GM12878 (cell line): ENCODE data around the gene ST7. TPM values are rescaled to one million over a fixed set of nuclear protein-coding genes. Genes with fewer than 3 reads are reported as not detected.
A peak's percentile ranks its signal among the peaks of the same experiment; 100 is the strongest.

Experiments used
- ATF3 ChIP-seq: IDR thresholded peaks from 2 replicates; pipeline ENCODE4 v1.6.1; 2011; ENCODE audit warnings: low read depth, mild to moderate bottlenecking, low read length, moderate library complexity, borderline replicate concordance; ENCODE audit errors: extremely low read depth
- BCLAF1 ChIP-seq: fragments of 450-650 bp; IDR thresholded peaks from 2 replicates; pipeline ENCODE4 v1.6.1; 2017; ENCODE audit warnings: antibody characterized with exemption, mild to moderate bottlenecking, moderate library complexity
- CREM ChIP-seq: IDR thresholded peaks from 2 replicates; pipeline ENCODE4 v1.6.1; 2014; ENCODE audit warnings: antibody characterized with exemption, low read depth
- EED ChIP-seq: sonication (generic); IDR thresholded peaks from 2 replicates; pipeline ENCODE4 v1.6.1; 2016; ENCODE audit warnings: antibody characterized with exemption, low read depth
- ETV6 ChIP-seq, 2 experiments: fragments of 450-650 bp in 1 of 2; IDR thresholded peaks in 1 of 2; conservative IDR thresholded peaks in 1 of 2; 2 replicates each; pipeline ENCODE4 v1.6.1; 2014; ENCODE audit warnings: antibody characterized with exemption in 1 of 2, borderline replicate concordance in 1 of 2, low read depth in 1 of 2, mild to moderate bottlenecking in 1 of 2, moderate library complexity in 1 of 2
- FOXK2 ChIP-seq: fragments of 450-650 bp; IDR thresholded peaks from 2 replicates; pipeline ENCODE4 v1.6.1; 2017; ENCODE audit warnings: mild to moderate bottlenecking, moderate library complexity
- HDAC6 ChIP-seq: fragments of 200-600 bp; sonication (generic); IDR thresholded peaks from one replicate; pipeline ENCODE4 v1.8.0; 2017; ENCODE audit warnings: antibody characterized with exemption; ENCODE audit not compliant: unreplicated experiment
- HDGF ChIP-seq: fragments of 450-650 bp; IDR thresholded peaks from 2 replicates; pipeline ENCODE4 v1.6.1; 2016; ENCODE audit warnings: antibody characterized with exemption
- KLF5 ChIP-seq: fragments of 450-650 bp; IDR thresholded peaks from 2 replicates; pipeline ENCODE4 v1.6.1; 2014; ENCODE audit warnings: mild to moderate bottlenecking; ENCODE audit not compliant: partially characterized antibody
- MAX ChIP-seq: IDR thresholded peaks from 2 replicates; pipeline ENCODE4 v1.6.1; 2012; ENCODE audit warnings: low read depth, low read length, improper control_type of control experiment
- MYB ChIP-seq: fragments of 150-350 bp; IDR thresholded peaks from 2 replicates; pipeline ENCODE4 v1.6.1; 2014; ENCODE audit warnings: mild to moderate bottlenecking, low read depth, low read length, borderline replicate concordance
- NFXL1 ChIP-seq: fragments of 450-650 bp; IDR thresholded peaks from 2 replicates; pipeline ENCODE4 v1.6.1; 2017; ENCODE audit warnings: antibody characterized with exemption, mild to moderate bottlenecking, borderline replicate concordance
- NFYA ChIP-seq: IDR thresholded peaks from 2 replicates; pipeline ENCODE4 v1.6.1; 2011; ENCODE audit warnings: low read depth, mild to moderate bottlenecking, low read length, improper control_type of control experiment, borderline replicate concordance
- PAX8 ChIP-seq: fragments of 450-650 bp; IDR thresholded peaks from 2 replicates; pipeline ENCODE4 v1.6.1; 2017; ENCODE audit warnings: mild to moderate bottlenecking, moderate library complexity
- RELA ChIP-seq: fragments of 450-650 bp; IDR thresholded peaks from 2 replicates; pipeline ENCODE4 v1.8.0; 2014; ENCODE audit warnings: borderline replicate concordance; ENCODE audit not compliant: partially characterized antibody
- RFX5 ChIP-seq: IDR thresholded peaks from 2 replicates; pipeline ENCODE4 v1.6.1; 2011; ENCODE audit warnings: low read depth, low read length, improper control_type of control experiment
- SKIL ChIP-seq: fragments of 450-650 bp; IDR thresholded peaks from 2 replicates; pipeline ENCODE4 v1.6.1; 2017; ENCODE audit warnings: mild to moderate bottlenecking, low read depth, inconsistent platforms; ENCODE audit not compliant: poor library complexity, severe bottlenecking
- SMAD1 ChIP-seq: fragments of 450-650 bp; IDR thresholded peaks from 2 replicates; pipeline ENCODE4 v1.6.1; 2018; ENCODE audit warnings: mild to moderate bottlenecking, low read depth; ENCODE audit not compliant: partially characterized antibody
- SMC3 ChIP-seq: IDR thresholded peaks from 2 replicates; pipeline ENCODE4 v1.6.1; 2011; ENCODE audit warnings: low read length, improper control_type of control experiment, borderline replicate concordance
- SREBF1 ChIP-seq: IDR thresholded peaks from 2 replicates; pipeline ENCODE4 v1.6.1; 2012; ENCODE audit warnings: mild to moderate bottlenecking, low read length
- SREBF2 ChIP-seq: IDR thresholded peaks from 2 replicates; pipeline ENCODE4 v1.6.1; 2012; ENCODE audit warnings: mild to moderate bottlenecking, low read length
- STAT1 ChIP-seq: fragments of 450-650 bp; conservative IDR thresholded peaks from 2 replicates; pipeline ENCODE4 v1.6.1; 2014; ENCODE audit warnings: antibody characterized with exemption, mild to moderate bottlenecking
- YY1 ChIP-seq: IDR thresholded peaks from 2 replicates; pipeline ENCODE4 v1.6.1; 2011; ENCODE audit warnings: low read depth, mild to moderate bottlenecking, low read length
- ZNF217 ChIP-seq: fragments of 450-650 bp; IDR thresholded peaks from 2 replicates; pipeline ENCODE4 v1.6.1; 2017; ENCODE audit warnings: antibody characterized with exemption, mild to moderate bottlenecking
- ZNF384 ChIP-seq: IDR thresholded peaks from 2 replicates; pipeline ENCODE4 v1.6.1; 2012; ENCODE audit warnings: low read depth, mild to moderate bottlenecking, low read length, improper control_type of control experiment, borderline replicate concordance
- ZNF622 ChIP-seq: fragments of 450-650 bp; IDR thresholded peaks from 2 replicates; pipeline ENCODE4 v1.6.1; 2017; ENCODE audit warnings: mild to moderate bottlenecking, inconsistent platforms
- polyA plus RNA-seq, 11 experiments: library from polyadenylated mRNA; depleted of rRNA in 4 of 11; unstranded in 6 of 11; stranded (reverse) in 5 of 11; fragments of >200 nt; fragmentation: Nextera tagmentation in 4 of 11; fragmentation: Illumina TruSeq in 1 of 11; extraction: Ambion mirVana in 4 of 11; extraction: Trizol in 1 of 11; gene quantifications; 1 replicate in 1 of 11; 2 replicates in 10 of 11; pipeline versions ENCODE4 v1.2.1 to v1.2.3, GENCODE V29; 2011 to 2016; ENCODE audit warnings: inconsistent platforms in 2 of 11, missing spikeins in 2 of 11, low read depth in 1 of 11
- total RNA-seq, 4 experiments: library from RNA; depleted of rRNA in 3 of 4; stranded (reverse); fragments of >200 nt in 3 of 4; fragmentation: Illumina TruSeq in 1 of 4; extraction: Trizol in 1 of 4; gene quantifications; 2 replicates each; pipeline versions ENCODE4 v1.2.1 to v1.2.3, GENCODE V29; 2013 to 2021

Gene ST7
- total and polyA plus RNA-seq, 10 of the 15 experiments (the other 5 are each of a cell fraction or from before 2014, with no cell fraction given): 27.7 to 76.4 (median 53.6) TPM

GRCh38 chr7:116929914-116930913, 23.1 kb upstream of the ST7 start (continued):
- TF ChIP-seq KLF5: no peak
- no peak for TF ChIP-seq MAX
- TF ChIP-seq FOXK2: no peak
- TF ChIP-seq ETV6 (conservative IDR thresholded peaks at IDR 0.05 in 1 of 2, IDR thresholded peaks at IDR 0.05 in 1 of 2; ENCODE audit: borderline replicate concordance in 1 of 2, low read depth in 1 of 2): no peak
- no peak for TF ChIP-seq MYB
- peak; percentile 94 for TF ChIP-seq SMC3
- peak; percentile 67 for TF ChIP-seq YY1
- TF ChIP-seq STAT1: 0 out of 2 replicates have a peak, but pooled peaks have one; percentile 41
- 0 out of 2 replicates have a peak, but pooled peaks have one; percentile 17 for TF ChIP-seq RFX5
- TF ChIP-seq SREBF2: no peak
- TF ChIP-seq BCLAF1: no peak
- no peak for TF ChIP-seq ZNF622
- TF ChIP-seq ATF3: no peak
- TF ChIP-seq SKIL: no peak
- no peak for TF ChIP-seq SMAD1
- TF ChIP-seq NFYA: no peak
- TF ChIP-seq CREM: no peak
- no peak for TF ChIP-seq SREBF1
- no peak for TF ChIP-seq NFXL1
- no peak for TF ChIP-seq HDGF
- TF ChIP-seq ZNF384: no peak
- TF ChIP-seq PAX8: no peak
- TF ChIP-seq RELA: no peak
- TF ChIP-seq ZNF217: no peak
- no peak for TF ChIP-seq HDAC6
- 0 out of 2 replicates have a peak, but pooled peaks have one; percentile 22 for TF ChIP-seq EED
